ENCODE data around the gene LYVE1.

LYVE1 gene

GRCh38 chr11:10522276-10522675, 46.2 kb downstream of the LYVE1 start:
- DNase-seq (ENCODE audit: low spot score): peak; percentile 78

- DNase-seq (ENCODE audit: low spot score): no peak
Observed at GRCh38 chr11:10520562-10520961, 47.9 kb downstream of the LYVE1 start.

GRCh38 chr11:10519630-10520029, 48.8 kb downstream of the LYVE1 start:
- no peak for DNase-seq (ENCODE audit: low spot score)

- peak; percentile 63 for DNase-seq (ENCODE audit: low spot score)
Observed at GRCh38 chr11:10518891-10519290, 49.6 kb downstream of the LYVE1 start.

GRCh38 chr11:10518123-10518522, 50.3 kb downstream of the LYVE1 start:
- no peak for DNase-seq (ENCODE audit: low spot score)

- no peak for DNase-seq (ENCODE audit: low spot score)
Observed at GRCh38 chr11:10515418-10515817, 53.0 kb downstream of the LYVE1 start.

GRCh38 chr11:10514709-10515108, 53.8 kb downstream of the LYVE1 start:
- no peak for DNase-seq (ENCODE audit: low spot score)

GRCh38 chr11:10514202-10514601, 54.3 kb downstream of the LYVE1 start:
- DNase-seq (ENCODE audit: low spot score): no peak

GRCh38 chr11:10511181-10511621, 57.3 kb downstream of the LYVE1 start:
- no peak for DNase-seq (ENCODE audit: low spot score)

Data from globus pallidus (tissue), 1 donor.